Measurements from ENCODE around the gene STAT1. TPM values are rescaled to one million over a fixed set of nuclear protein-coding genes. Genes with fewer than 3 reads are reported as not detected.
"Not testable (repeated sequence)": the region's sequence is repeated elsewhere in the genome, so short reads cannot be mapped to it uniquely, and the experiment has no call there.

The STAT1 gene
- polyA plus RNA-seq, 1 donor, result 78.7 TPM

GRCh38 chr2:190963088-190963487, 50.9 kb downstream of the STAT1 start:
- peaks cover 32% of the 10 kb centered on the region for H3K36me3 ChIP-seq (ENCODE audit: control insufficient read depth, insufficient read depth, low read length)
- no peaks in the 10 kb centered on the region for H3K4me1 ChIP-seq (ENCODE audit: control insufficient read depth, insufficient read depth, low read length)
- WGBS (ENCODE audit: insufficient coverage, low lambda C conversion rate), result no CpG with 5 or more reads among the region's 2 CpGs
- no peak overlapping the region for H3K4me3 ChIP-seq (ENCODE audit: low read length)
- no peaks in the 10 kb centered on the region for H3K27me3 ChIP-seq (ENCODE audit: control insufficient read depth, insufficient read depth, low read length)
- no peak overlapping the region for H3K27ac ChIP-seq (ENCODE audit: low read length)
- no peaks in the 10 kb centered on the region for H3K9me3 ChIP-seq (ENCODE audit: control insufficient read depth, low read depth, low read length)
- no peak for DNase-seq

GRCh38 chr2:190961918-190962487, 52.0 kb downstream of the STAT1 start:
- peaks cover 28% of the 10 kb centered on the region for H3K36me3 ChIP-seq (ENCODE audit: control insufficient read depth, insufficient read depth, low read length)
- WGBS (ENCODE audit: insufficient coverage, low lambda C conversion rate), result 100% methylated on average over 1 of the region's 2 CpGs

GRCh38 chr2:190961117-190961516, 52.9 kb downstream of the STAT1 start:
- not testable (repeated sequence) for H3K27me3 ChIP-seq (ENCODE audit: control insufficient read depth, insufficient read depth, low read length); DNase-seq; H3K27ac ChIP-seq (ENCODE audit: low read length); H3K4me3 ChIP-seq (ENCODE audit: low read length); H3K4me1 ChIP-seq (ENCODE audit: control insufficient read depth, insufficient read depth, low read length); H3K9me3 ChIP-seq (ENCODE audit: control insufficient read depth, low read depth, low read length)
- peaks cover 25% of the 10 kb centered on the region for H3K36me3 ChIP-seq (ENCODE audit: control insufficient read depth, insufficient read depth, low read length)
- WGBS (ENCODE audit: insufficient coverage, low lambda C conversion rate), result 100% methylated on average over 1 of the region's 5 CpGs

More at GRCh38 chr2:190961918-190962487, 52.0 kb downstream of the STAT1 start:
- no peak for DNase-seq
- Histone ChIP-seq H3K27ac (ENCODE audit: low read length) (no peak overlapping the region), H3K9me3 (ENCODE audit: control insufficient read depth, low read depth, low read length) (no peaks in the 10 kb centered on the region), H3K27me3 (ENCODE audit: control insufficient read depth, insufficient read depth, low read length) (no peaks in the 10 kb centered on the region), H3K4me1 (ENCODE audit: control insufficient read depth, insufficient read depth, low read length) (no peaks in the 10 kb centered on the region), H3K4me3 (ENCODE audit: low read length) (no peak overlapping the region)

GRCh38 chr2:190959911-190960788, 53.8 kb downstream of the STAT1 start:
- no peak for DNase-seq
- Histone ChIP-seq H3K4me3 (ENCODE audit: low read length) (no peak overlapping the region), H3K27ac (ENCODE audit: low read length) (no peak overlapping the region), H3K9me3 (ENCODE audit: control insufficient read depth, low read depth, low read length) (no peaks in the 10 kb centered on the region), H3K27me3 (ENCODE audit: control insufficient read depth, insufficient read depth, low read length) (no peaks in the 10 kb centered on the region), H3K36me3 (ENCODE audit: control insufficient read depth, insufficient read depth, low read length) (peaks cover 21% of the 10 kb centered on the region), H3K4me1 (ENCODE audit: control insufficient read depth, insufficient read depth, low read length) (no peaks in the 10 kb centered on the region)
- 80% methylated on average over 2 of the region's 5 CpGs for WGBS (ENCODE audit: insufficient coverage, low lambda C conversion rate)

- Histone ChIP-seq H3K4me1 (ENCODE audit: control insufficient read depth, insufficient read depth, low read length) (peaks cover 6% of the 10 kb centered on the region), H3K9me3 (ENCODE audit: control insufficient read depth, low read depth, low read length) (no peaks in the 10 kb centered on the region), H3K36me3 (ENCODE audit: control insufficient read depth, insufficient read depth, low read length) (no peaks in the 10 kb centered on the region), H3K4me3 (ENCODE audit: low read length) (no peak overlapping the region), H3K27ac (ENCODE audit: low read length) (no peak overlapping the region), H3K27me3 (ENCODE audit: control insufficient read depth, insufficient read depth, low read length) (no peaks in the 10 kb centered on the region)
- no peak for DNase-seq
- WGBS (ENCODE audit: insufficient coverage, low lambda C conversion rate), result no CpG with 5 or more reads among the region's 4 CpGs
Observed at GRCh38 chr2:190953257-190953656, 60.7 kb downstream of the STAT1 start.

DNA sequence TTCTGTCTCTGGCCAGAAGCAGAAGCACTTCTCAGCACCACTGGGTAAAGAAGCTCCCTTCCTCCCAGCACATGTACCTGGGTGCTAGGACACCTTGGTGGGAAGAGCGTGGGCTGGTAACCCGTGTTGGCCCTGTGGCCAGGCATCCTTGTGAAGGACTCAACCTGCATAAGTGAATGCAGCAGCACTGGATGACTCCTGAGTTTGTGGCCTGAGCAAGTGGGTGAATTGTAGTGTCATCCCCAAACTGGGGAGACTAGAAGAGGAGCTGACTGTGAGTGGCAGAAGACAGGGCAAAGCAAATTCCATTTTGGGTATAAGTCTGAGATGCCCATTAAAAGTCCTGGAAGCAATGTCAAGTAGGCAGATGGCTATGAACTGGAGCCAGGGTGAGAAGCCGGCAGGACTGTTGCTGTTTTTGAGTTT, 63.4 kb downstream of the STAT1 start:
- Histone ChIP-seq H3K4me1 (ENCODE audit: control insufficient read depth, insufficient read depth, low read length) (peaks cover 22% of the 10 kb centered on the region), H3K27me3 (ENCODE audit: control insufficient read depth, insufficient read depth, low read length) (no peaks in the 10 kb centered on the region), H3K4me3 (ENCODE audit: low read length) (no peak overlapping the region), H3K9me3 (ENCODE audit: control insufficient read depth, low read depth, low read length) (no peaks in the 10 kb centered on the region), H3K36me3 (ENCODE audit: control insufficient read depth, insufficient read depth, low read length) (no peaks in the 10 kb centered on the region), H3K27ac (ENCODE audit: low read length) (no peak overlapping the region)
- DNase-seq, result no peak
- WGBS (ENCODE audit: insufficient coverage, low lambda C conversion rate), result no CpG with 5 or more reads among the region's 3 CpGs

GRCh38 chr2:190948671-190949070, 65.3 kb downstream of the STAT1 start:
- Histone ChIP-seq H3K27ac (ENCODE audit: low read length) (peak overlapping the region; percentile 73), H3K4me3 (ENCODE audit: low read length) (no peak overlapping the region), H3K9me3 (ENCODE audit: control insufficient read depth, low read depth, low read length) (no peaks in the 10 kb centered on the region), H3K4me1 (ENCODE audit: control insufficient read depth, insufficient read depth, low read length) (peaks cover 22% of the 10 kb centered on the region), H3K27me3 (ENCODE audit: control insufficient read depth, insufficient read depth, low read length) (no peaks in the 10 kb centered on the region), H3K36me3 (ENCODE audit: control insufficient read depth, insufficient read depth, low read length) (no peaks in the 10 kb centered on the region)
- WGBS (ENCODE audit: insufficient coverage, low lambda C conversion rate), result 14% methylated on average over 1 of the region's 2 CpGs
- peak; percentile 56 to 69 for DNase-seq

- no CpG with 5 or more reads among the region's 2 CpGs for WGBS (ENCODE audit: insufficient coverage, low lambda C conversion rate)
- no peak overlapping the region for H3K4me3 ChIP-seq (ENCODE audit: low read length)
- H3K27me3 ChIP-seq (ENCODE audit: control insufficient read depth, insufficient read depth, low read length), result no peaks in the 10 kb centered on the region
- peak; percentile 51 to 81 for DNase-seq
- H3K4me1 ChIP-seq (ENCODE audit: control insufficient read depth, insufficient read depth, low read length), result peaks cover 22% of the 10 kb centered on the region
- peak overlapping the region; percentile 73 for H3K27ac ChIP-seq (ENCODE audit: low read length)
- no peaks in the 10 kb centered on the region for H3K36me3 ChIP-seq (ENCODE audit: control insufficient read depth, insufficient read depth, low read length)
- H3K9me3 ChIP-seq (ENCODE audit: control insufficient read depth, low read depth, low read length), result no peaks in the 10 kb centered on the region
Observed at GRCh38 chr2:190947711-190948251, 66.2 kb downstream of the STAT1 start.

- Histone ChIP-seq H3K27ac (ENCODE audit: low read length) (peak overlapping the region; percentile 3), H3K36me3 (ENCODE audit: control insufficient read depth, insufficient read depth, low read length) (no peaks in the 10 kb centered on the region), H3K9me3 (ENCODE audit: control insufficient read depth, low read depth, low read length) (no peaks in the 10 kb centered on the region), H3K4me1 (ENCODE audit: control insufficient read depth, insufficient read depth, low read length) (peaks cover 22% of the 10 kb centered on the region), H3K4me3 (ENCODE audit: low read length) (no peak overlapping the region), H3K27me3 (ENCODE audit: control insufficient read depth, insufficient read depth, low read length) (no peaks in the 10 kb centered on the region)
- WGBS (ENCODE audit: insufficient coverage, low lambda C conversion rate), result no CpG with 5 or more reads among the region's 1 CpG
- no peak for DNase-seq
Observed at GRCh38 chr2:190947141-190947540, 66.8 kb downstream of the STAT1 start.

DNA sequence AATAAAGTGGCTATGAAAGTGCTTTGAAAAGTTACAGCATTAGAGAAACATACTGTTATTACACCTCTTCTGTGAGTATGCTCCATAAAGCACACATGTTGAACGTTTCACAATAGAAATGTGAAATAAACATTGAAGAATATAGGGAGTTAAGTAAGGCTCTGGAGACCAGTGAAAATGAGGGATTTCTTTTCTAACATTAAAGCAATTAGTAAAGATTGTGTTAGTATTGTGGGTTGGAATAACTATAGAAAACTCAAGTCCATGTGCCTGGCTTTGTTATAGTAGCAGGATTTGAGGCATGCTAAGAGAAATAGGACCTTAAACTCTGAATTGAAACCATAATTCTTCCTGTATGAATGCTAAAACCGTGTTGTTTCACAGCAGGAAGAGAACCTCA, 70.3 kb downstream of the STAT1 start:
- 60% methylated on average over 2 of the region's 2 CpGs for WGBS (ENCODE audit: insufficient coverage, low lambda C conversion rate)
- H3K4me3 ChIP-seq (ENCODE audit: low read length), result no peak overlapping the region
- no peaks in the 10 kb centered on the region for H3K9me3 ChIP-seq (ENCODE audit: control insufficient read depth, low read depth, low read length)
- H3K27ac ChIP-seq (ENCODE audit: low read length), result no peak overlapping the region
- no peak for DNase-seq
- H3K36me3 ChIP-seq (ENCODE audit: control insufficient read depth, insufficient read depth, low read length), result no peaks in the 10 kb centered on the region
- H3K4me1 ChIP-seq (ENCODE audit: control insufficient read depth, insufficient read depth, low read length), result peaks cover 23% of the 10 kb centered on the region
- no peaks in the 10 kb centered on the region for H3K27me3 ChIP-seq (ENCODE audit: control insufficient read depth, insufficient read depth, low read length)

All from large intestine (tissue), 3 donors.